Rectal smooth muscle tissue (tissue), 1 donor: ENCODE data around the gene KDM4E.

Experiments
- H3K27ac ChIP-seq: one replicate; pipeline ENCODE4 v1.7.0; 2013; ENCODE audit warnings: low read depth, low read length, inconsistent platforms
- H3K27me3 ChIP-seq: one replicate; pipeline ENCODE4 v1.7.0; 2013; ENCODE audit warnings: low read length; ENCODE audit not compliant: control insufficient read depth, insufficient read depth
- H3K36me3 ChIP-seq: one replicate; pipeline ENCODE4 v1.7.0; 2013; ENCODE audit warnings: low read length; ENCODE audit not compliant: control insufficient read depth, insufficient read depth
- H3K4me1 ChIP-seq: one replicate; pipeline ENCODE4 v1.7.0; 2013; ENCODE audit warnings: low read length; ENCODE audit not compliant: control insufficient read depth, insufficient read depth
- H3K4me3 ChIP-seq: one replicate; pipeline ENCODE4 v1.7.0; 2013; ENCODE audit warnings: low read length
- H3K9ac ChIP-seq: one replicate; pipeline ENCODE4 v1.7.0; 2013; ENCODE audit warnings: low read length

The KDM4E gene

DNA sequence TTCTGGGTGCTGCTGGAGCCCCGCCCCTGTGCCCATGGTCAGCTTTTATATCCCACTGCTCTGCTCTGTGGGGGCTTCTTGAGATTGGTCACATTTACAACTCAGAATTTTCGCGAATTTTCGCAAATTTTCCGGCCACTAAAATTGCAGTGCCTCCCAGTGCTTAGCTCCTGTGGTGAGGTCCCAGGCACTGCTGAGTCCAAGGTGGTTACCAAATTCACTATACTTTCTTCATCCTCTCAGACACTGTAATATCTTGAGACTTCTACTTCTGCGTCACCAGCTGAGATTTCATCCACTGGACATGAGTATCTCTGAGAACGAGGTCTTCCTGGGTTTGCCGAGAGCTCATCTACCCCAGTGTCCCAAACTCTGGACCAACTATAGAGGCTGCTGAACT is 32.9 kb downstream of the KDM4E start:
- Histone ChIP-seq H3K9ac (no peak overlapping the region), H3K4me3 (no peak overlapping the region), H3K27me3 (no peaks in the 10 kb centered on the region), H3K36me3 (no peaks in the 10 kb centered on the region), H3K27ac (no peak overlapping the region), H3K4me1 (no peaks in the 10 kb centered on the region)

DNA sequence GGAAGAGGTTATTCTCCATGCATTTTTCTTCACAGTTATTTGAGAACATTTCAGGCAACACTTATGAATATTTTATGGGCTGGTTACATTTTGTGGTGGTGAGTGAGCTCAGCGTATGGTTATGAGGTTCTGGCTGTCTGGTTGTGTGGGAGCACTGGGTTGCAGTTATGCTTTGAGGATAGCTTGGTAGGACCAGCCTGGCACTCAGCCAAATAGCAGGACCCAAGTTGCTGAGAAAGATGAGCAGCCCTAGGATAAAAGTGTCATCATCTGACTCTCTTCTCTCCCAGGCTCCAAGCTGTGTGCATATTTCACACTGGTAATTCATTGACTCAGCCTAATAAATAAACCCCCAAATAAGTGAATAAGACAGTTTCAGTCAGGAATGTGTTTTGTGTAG is 33.6 kb downstream of the KDM4E start:
- Histone ChIP-seq H3K27me3 (no peaks in the 10 kb centered on the region), H3K9ac (no peak overlapping the region), H3K4me3 (no peak overlapping the region)

DNA sequence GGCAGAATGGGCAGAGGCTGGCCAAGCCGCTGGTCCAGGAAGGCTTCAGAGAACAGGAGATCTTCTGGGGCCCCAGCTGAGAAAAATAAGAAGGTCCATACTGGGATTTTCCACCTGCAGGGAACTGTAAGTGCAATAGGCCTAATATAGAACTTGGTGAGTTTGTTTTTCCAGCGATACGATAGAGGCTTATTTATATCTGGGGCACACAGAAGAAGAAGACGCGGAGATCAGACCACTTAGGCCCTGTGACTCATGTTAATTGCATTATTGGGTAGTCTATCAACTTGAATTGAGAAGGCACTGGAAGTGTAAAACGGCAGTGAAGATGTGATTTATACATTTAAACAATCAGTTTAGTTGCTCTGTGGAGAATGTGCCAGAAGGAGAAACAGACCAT is 34.0 kb downstream of the KDM4E start:
- no peaks in the 10 kb centered on the region for H3K4me1 ChIP-seq
- no peak overlapping the region for H3K4me3 ChIP-seq
- H3K27me3 ChIP-seq = no peaks in the 10 kb centered on the region
- H3K36me3 ChIP-seq = no peaks in the 10 kb centered on the region
- H3K9ac ChIP-seq = no peak overlapping the region
- H3K27ac ChIP-seq = no peak overlapping the region

More for the DNA sequence above, 33.6 kb downstream of the KDM4E start:
- H3K27ac ChIP-seq = no peak overlapping the region
- H3K4me1 ChIP-seq = no peaks in the 10 kb centered on the region
- no peaks in the 10 kb centered on the region for H3K36me3 ChIP-seq

DNA sequence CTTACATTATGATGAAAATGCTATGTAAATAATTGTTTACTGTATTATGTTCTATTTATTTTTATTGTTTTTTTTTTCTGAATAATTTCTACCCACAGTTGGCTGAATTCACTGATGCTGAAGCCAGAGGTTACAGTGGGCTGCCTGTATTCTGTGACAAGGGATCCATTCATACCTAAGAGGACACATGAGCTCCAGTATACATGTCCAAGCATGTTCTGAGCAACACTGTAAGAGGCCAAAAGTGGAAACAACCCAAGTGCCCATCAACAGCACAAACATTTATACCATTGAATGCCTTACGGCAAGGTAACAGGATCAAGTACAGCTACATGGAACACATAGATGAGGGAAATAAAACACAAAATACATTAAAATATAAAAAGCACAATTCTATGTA is 40.3 kb downstream of the KDM4E start:
- Histone ChIP-seq H3K27ac (no peak overlapping the region), H3K27me3 (no peaks in the 10 kb centered on the region), H3K36me3 (no peaks in the 10 kb centered on the region), H3K9ac (no peak overlapping the region), H3K4me1 (peaks cover 8% of the 10 kb centered on the region), H3K4me3 (no peak overlapping the region)

DNA sequence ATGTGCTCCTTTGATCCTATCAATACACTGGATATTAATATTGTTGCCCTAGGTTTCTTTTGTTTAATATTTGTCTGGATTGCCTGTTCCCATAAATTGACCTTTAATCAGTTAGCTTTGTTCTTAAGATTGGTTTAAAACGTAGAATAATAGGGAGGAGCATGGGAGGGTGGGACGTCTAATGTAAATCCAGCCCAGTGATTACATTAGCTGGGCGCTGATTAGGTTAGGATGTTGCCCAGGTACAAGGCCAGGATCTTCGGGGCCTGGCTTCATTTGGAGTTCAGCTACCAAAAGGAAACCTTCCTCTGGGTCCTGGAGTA is 41.6 kb downstream of the KDM4E start, which contains the start of gene SRSF8:
Gene SRSF8 (plus strand): TSS at position 204 of the 323 bp plus-strand sequence. CDS start 308 bp downstream, outside the sequence.
- Histone ChIP-seq H3K4me3 (peak within 1 kb of the TSS; percentile 86), H3K4me1 (peaks cover 8% of the 10 kb centered on the region), H3K27ac (peak within 1 kb of the TSS; percentile 85), H3K36me3 (no peaks in the 10 kb centered on the region), H3K27me3 (no peaks in the 10 kb centered on the region), H3K9ac (peak within 1 kb of the TSS; percentile 78)

DNA sequence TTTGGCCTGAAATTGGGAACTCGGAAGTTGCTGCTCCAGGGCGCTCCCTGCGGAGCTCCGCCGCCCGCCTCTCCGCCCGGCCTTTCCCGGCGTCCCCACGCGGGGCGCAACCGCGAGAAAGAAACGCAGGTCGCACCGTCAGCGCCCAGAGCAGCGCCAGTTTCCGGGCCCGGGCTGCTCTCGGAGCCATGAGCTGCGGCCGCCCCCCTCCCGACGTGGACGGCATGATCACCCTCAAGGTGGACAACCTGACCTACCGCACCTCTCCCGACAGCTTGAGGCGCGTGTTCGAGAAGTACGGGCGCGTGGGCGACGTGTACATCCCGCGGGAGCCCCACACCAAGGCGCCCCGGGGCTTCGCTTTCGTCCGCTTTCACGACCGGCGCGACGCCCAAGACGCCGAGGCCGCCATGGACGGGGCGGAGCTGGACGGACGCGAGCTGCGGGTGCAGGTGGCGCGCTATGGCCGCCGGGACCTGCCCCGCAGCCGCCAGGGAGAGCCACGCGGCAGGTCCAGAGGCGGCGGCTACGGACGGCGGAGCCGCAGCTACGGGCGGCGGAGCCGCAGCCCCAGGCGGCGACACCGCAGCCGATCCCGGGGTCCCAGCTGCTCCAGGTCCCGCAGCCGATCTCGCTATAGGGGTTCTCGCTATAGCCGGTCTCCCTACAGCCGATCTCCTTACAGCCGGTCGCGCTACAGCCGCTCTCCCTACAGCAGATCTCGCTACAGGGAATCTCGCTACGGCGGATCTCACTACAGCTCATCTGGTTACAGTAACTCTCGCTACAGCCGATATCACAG is 42.2 kb downstream of the KDM4E start:
- Histone ChIP-seq H3K27me3 (no peaks in the 10 kb centered on the region), H3K4me3 (peak overlapping the region; percentile 86), H3K27ac (peak overlapping the region; percentile 85), H3K36me3 (no peaks in the 10 kb centered on the region), H3K4me1 (peaks cover 8% of the 10 kb centered on the region), H3K9ac (peak overlapping the region; percentile 78)

GRCh38 chr11:95067841-95068219 is 42.8 kb downstream of the KDM4E start:
- Histone ChIP-seq H3K4me3 (peak overlapping the region; percentile 86), H3K4me1 (peaks cover 8% of the 10 kb centered on the region), H3K27ac (peak overlapping the region; percentile 85), H3K27me3 (no peaks in the 10 kb centered on the region), H3K9ac (peak overlapping the region; percentile 78), H3K36me3 (no peaks in the 10 kb centered on the region)

- Histone ChIP-seq H3K9ac (no peak overlapping the region), H3K27me3 (no peaks in the 10 kb centered on the region), H3K4me3 (peak overlapping the region; percentile 86), H3K27ac (peak overlapping the region; percentile 85), H3K36me3 (no peaks in the 10 kb centered on the region), H3K4me1 (peaks cover 8% of the 10 kb centered on the region)
These were observed 43.5 kb downstream of the KDM4E start for GRCh38 chr11:95068549-95068948.

DNA sequence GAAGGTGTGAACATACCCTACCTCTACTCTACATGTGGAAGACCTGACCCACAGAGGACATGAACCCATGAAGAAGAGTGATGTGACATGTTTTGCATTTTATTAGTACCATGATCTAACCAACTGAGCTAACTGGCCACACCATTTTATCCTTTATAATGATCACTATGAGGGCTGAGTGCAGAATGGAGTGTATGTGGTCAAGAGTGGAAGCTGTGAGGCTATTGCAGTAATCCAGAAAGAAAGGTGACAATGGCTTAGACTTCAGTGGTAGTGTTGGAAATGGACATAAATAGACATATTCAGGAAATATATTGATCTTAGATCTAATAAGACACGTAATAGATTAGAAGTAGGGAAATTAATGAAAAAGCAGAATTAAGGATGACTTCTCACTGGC is 45.4 kb downstream of the KDM4E start:
- H3K36me3 ChIP-seq = no peaks in the 10 kb centered on the region
- no peak overlapping the region for H3K4me3 ChIP-seq
- H3K4me1 ChIP-seq = peaks cover 8% of the 10 kb centered on the region
- H3K27me3 ChIP-seq = no peaks in the 10 kb centered on the region
- H3K27ac ChIP-seq = no peak overlapping the region
- H3K9ac ChIP-seq = no peak overlapping the region

GRCh38 chr11:95072948-95073347 is 47.9 kb downstream of the KDM4E start:
- H3K36me3 ChIP-seq = no peaks in the 10 kb centered on the region
- H3K27me3 ChIP-seq = no peaks in the 10 kb centered on the region
- H3K4me1 ChIP-seq = peaks cover 6% of the 10 kb centered on the region
- H3K27ac ChIP-seq = no peak overlapping the region
- H3K9ac ChIP-seq = no peak overlapping the region
- no peak overlapping the region for H3K4me3 ChIP-seq

GRCh38 chr11:95074792-95075563 is 49.9 kb downstream of the KDM4E start:
- Histone ChIP-seq H3K27ac (no peak overlapping the region), H3K27me3 (no peaks in the 10 kb centered on the region), H3K9ac (no peak overlapping the region), H3K4me1 (no peaks in the 10 kb centered on the region), H3K4me3 (no peak overlapping the region), H3K36me3 (no peaks in the 10 kb centered on the region)

- no peak overlapping the region for H3K4me3 ChIP-seq
- no peaks in the 10 kb centered on the region for H3K36me3 ChIP-seq
- no peaks in the 10 kb centered on the region for H3K27me3 ChIP-seq
- H3K4me1 ChIP-seq = no peaks in the 10 kb centered on the region
- no peak overlapping the region for H3K27ac ChIP-seq
- no peak overlapping the region for H3K9ac ChIP-seq
These were observed 51.4 kb downstream of the KDM4E start for GRCh38 chr11:95076416-95076815.
